HG02981 (cell line): ENCODE results near the gene CMSS1.
"Not testable (repeated sequence)": the region's sequence is repeated elsewhere in the genome, so short reads cannot be mapped to it uniquely, and the experiment has no call there.

Experiments used
- ATAC-seq: cut with Tn5 transposase; IDR thresholded peaks from one replicate; pipeline ENCODE4 v1.9.1; 2021; ENCODE audit warnings: mild to moderate bottlenecking, moderate library complexity; ENCODE audit not compliant: unreplicated experiment

The CMSS1 gene

GRCh38 chr3:100043271-100043670 lies 225.6 kb downstream of the CMSS1 start:
- no peak for ATAC-seq

- ATAC-seq, result peak; percentile 68
These were observed 226.7 kb downstream of the CMSS1 start for GRCh38 chr3:100044369-100044768.

GRCh38 chr3:100045696-100046095 lies 228.0 kb downstream of the CMSS1 start:
- no peak for ATAC-seq

- no peak for ATAC-seq
These were observed 229.3 kb downstream of the CMSS1 start for GRCh38 chr3:100046986-100047385.

GRCh38 chr3:100047455-100048141 lies 229.9 kb downstream of the CMSS1 start:
- peak; percentile 68 for ATAC-seq

- ATAC-seq, result no peak
These were observed 230.6 kb downstream of the CMSS1 start for GRCh38 chr3:100048248-100048647.

- not testable (repeated sequence) for ATAC-seq
These were observed 233.9 kb downstream of the CMSS1 start for GRCh38 chr3:100051513-100051912.

- no peak for ATAC-seq
These were observed 236.4 kb downstream of the CMSS1 start for GRCh38 chr3:100053951-100054620.

GRCh38 chr3:100057716-100058575 lies 240.3 kb downstream of the CMSS1 start:
- no peak for ATAC-seq

GRCh38 chr3:100059472-100059871 lies 241.8 kb downstream of the CMSS1 start:
- no peak for ATAC-seq

GRCh38 chr3:100060685-100061484 lies 243.2 kb downstream of the CMSS1 start:
- ATAC-seq, result peak; percentile 69

GRCh38 chr3:100062665-100063064 lies 245.0 kb downstream of the CMSS1 start:
- no peak for ATAC-seq

- ATAC-seq, result no peak
These were observed 246.3 kb downstream of the CMSS1 start for GRCh38 chr3:100063929-100064461.

GRCh38 chr3:100067589-100067988 lies 249.9 kb downstream of the CMSS1 start:
- peak; percentile 27 for ATAC-seq

GRCh38 chr3:100068826-100069225 lies 251.2 kb downstream of the CMSS1 start:
- peak; percentile 59 for ATAC-seq

GRCh38 chr3:100069472-100069871 lies 251.8 kb downstream of the CMSS1 start:
- ATAC-seq, result no peak

- peak; percentile 52 for ATAC-seq
These were observed 254.8 kb downstream of the CMSS1 start for GRCh38 chr3:100072326-100073048.

GRCh38 chr3:100073049-100073713 lies 255.5 kb downstream of the CMSS1 start:
- peak; percentile 2 for ATAC-seq

GRCh38 chr3:100073714-100074307 lies 256.1 kb downstream of the CMSS1 start:
- ATAC-seq, result no peak
